Left lung (tissue), 10 donors: ENCODE data around the gene HSBP1L1. TPM values are rescaled to one million over a fixed set of nuclear protein-coding genes. Genes with fewer than 3 reads are reported as not detected.

Source experiments
- ATAC-seq: fragments of 200-7000 bp; cut with Tn5 transposase; one replicate; pipeline ENCODE4 v1.9.1; 2020; ENCODE audit warnings: moderate library complexity
- DNase-seq, 4 donors: peaks; one replicate each; pipeline ENCODE4 v3.0.0-alpha.2; 2013 to 2020
- H3K27ac ChIP-seq, 2 donors: fragments of 200-600 bp; sonication (generic) in 1 of 2; one replicate each; pipeline versions ENCODE4 v1.5.0 to v1.8.0; 2020 to 2021
- H3K27me3 ChIP-seq, 2 donors: fragments of 200-600 bp; sonication (generic) in 1 of 2; one replicate each; pipeline versions ENCODE4 v1.5.0 to v1.8.0; 2020 to 2021
- H3K36me3 ChIP-seq, 2 donors: fragments of 200-600 bp; sonication (generic) in 1 of 2; one replicate each; pipeline versions ENCODE4 v1.5.0 to v1.8.0; 2020 to 2021
- H3K4me1 ChIP-seq, 2 donors: fragments of 200-600 bp; one replicate each; pipeline ENCODE4 v1.8.0; 2021
- H3K4me3 ChIP-seq, 2 donors: fragments of 200-600 bp; sonication (generic) in 1 of 2; one replicate each; pipeline versions ENCODE4 v1.5.0 to v1.8.0; 2020 to 2021; ENCODE audit warnings: mild to moderate bottlenecking in 1 of 2
- H3K9me3 ChIP-seq, 2 donors: fragments of 200-600 bp; sonication (generic) in 1 of 2; one replicate each; pipeline versions ENCODE4 v1.5.0 to v1.8.0; 2020 to 2021
- CTCF ChIP-seq, 2 donors: fragments of 200-600 bp; sonication (generic) in 1 of 2; IDR thresholded peaks; one replicate each; pipeline versions ENCODE4 v1.5.0 to v1.8.0; 2021; ENCODE audit warnings: antibody characterized with exemption in 2 of 2
- intact Hi-C, 2 donors: fragments of 100-400 bp; cut with DNase I; formaldehyde crosslinking; loops; one replicate each; pipeline versions ENCODE4 v1.11.2 to v1.14.2; 2022
- polyA plus RNA-seq, 6 donors: library from polyadenylated mRNA; unstranded; fragments of 120-200 nt; gene quantifications; one replicate each; pipeline ENCODE4 v1.2.1, GENCODE V29; 2013; ENCODE audit not compliant: insufficient read length in 6 of 6
- total RNA-seq, 2 donors: library from RNA; stranded (reverse); fragmentation: NEBNext Ultra II Directional; extraction: Animal tissue kit (Norgen Biotek cat#: 25700); gene quantifications; one replicate each; pipeline ENCODE4 v1.2.1, GENCODE V29; 2021
- donor health status: DM: no; HTN: yes; CAD: no.
- donor health status: DM: no; HTN: no; CAD: no.

Gene HSBP1L1
- total and polyA plus RNA-seq, 8 donors = 21.7 to 38.5 (median 26.5) TPM

- Histone ChIP-seq H3K9me3 (no peaks in the 10 kb centered on the region), H3K27ac (no peak overlapping the region), H3K4me3 (no peak overlapping the region), H3K36me3 (peaks cover 0 to 82% of the 10 kb centered on the region in 2 donors), H3K4me1 (no peaks in the 10 kb centered on the region), H3K27me3 (no peaks in the 10 kb centered on the region)
- no peak for TF ChIP-seq CTCF (IDR thresholded peaks at IDR 0.05)
- DNase-seq = no peak
- no peak for ATAC-seq
- intact Hi-C loops = no loop called here
Measured at GRCh38 chr18:79975043-79975442, 10.6 kb downstream of the HSBP1L1 start.

GRCh38 chr18:79975985-79976680, 11.7 kb downstream of the HSBP1L1 start:
- intact Hi-C loops = no loop called here

GRCh38 chr18:79979843-79980242, 15.4 kb downstream of the HSBP1L1 start:
- no peak for DNase-seq
- no peak for ATAC-seq
- no peak for TF ChIP-seq CTCF (IDR thresholded peaks at IDR 0.05)
- Histone ChIP-seq H3K36me3 (peaks cover 0 to 42% of the 10 kb centered on the region in 2 donors), H3K4me3 (no peak overlapping the region), H3K4me1 (peaks cover 0 to 25% of the 10 kb centered on the region in 2 donors), H3K27ac (no peak overlapping the region), H3K9me3 (no peaks in the 10 kb centered on the region), H3K27me3 (no peaks in the 10 kb centered on the region)
- intact Hi-C loops = no loop called here

More at GRCh38 chr18:79975985-79976680, 11.7 kb downstream of the HSBP1L1 start:
- ATAC-seq = no peak
- H3K4me1 ChIP-seq = no peaks in the 10 kb centered on the region
- peaks cover 0 to 71% of the 10 kb centered on the region in 2 donors for H3K36me3 ChIP-seq
- no peaks in the 10 kb centered on the region for H3K27me3 ChIP-seq
- no peak for DNase-seq
- no peak overlapping the region for H3K27ac ChIP-seq
- H3K9me3 ChIP-seq = no peaks in the 10 kb centered on the region
- no peak overlapping the region for H3K4me3 ChIP-seq
- TF ChIP-seq CTCF (IDR thresholded peaks at IDR 0.05) = no peak

GRCh38 chr18:79980585-79980984, 16.1 kb downstream of the HSBP1L1 start:
- DNase-seq = no peak
- Histone ChIP-seq H3K4me3 (no peak overlapping the region), H3K9me3 (no peaks in the 10 kb centered on the region), H3K27me3 (no peaks in the 10 kb centered on the region), H3K27ac (no peak overlapping the region), H3K4me1 (peaks cover 0 to 31% of the 10 kb centered on the region in 2 donors), H3K36me3 (peaks cover 0 to 43% of the 10 kb centered on the region in 2 donors)
- intact Hi-C loops = no loop called here
- no peak for ATAC-seq
- no peak for TF ChIP-seq CTCF (IDR thresholded peaks at IDR 0.05)

GRCh38 chr18:79982736-79983135, 18.3 kb downstream of the HSBP1L1 start:
- no peak overlapping the region for H3K4me3 ChIP-seq
- H3K27me3 ChIP-seq = no peaks in the 10 kb centered on the region
- H3K36me3 ChIP-seq = peaks cover 0 to 34% of the 10 kb centered on the region in 2 donors
- intact Hi-C loops = no loop called here
- DNase-seq = no peak
- H3K27ac ChIP-seq = peak overlapping the region in 1 of 2 donors; percentile 55
- peak; percentile 34 for ATAC-seq
- no peak for TF ChIP-seq CTCF (IDR thresholded peaks at IDR 0.05)
- H3K9me3 ChIP-seq = no peaks in the 10 kb centered on the region
- H3K4me1 ChIP-seq = peaks cover 10 to 53% of the 10 kb centered on the region in 2 donors
